Activated naive CD4-positive, alpha-beta T cell treated with anti-CD3 and anti-CD28 coated beads, Interleukin-2, amount 50 U/mL, for 16 hours (primary cell): ENCODE measurements around the gene AKAP5.

ENCODE experiments used
- DNase-seq: peaks from one replicate; pipeline ENCODE4 v3.0.0-alpha.2; 2020

The AKAP5 gene

GRCh38 chr14:64463195-64463594, 2.1 kb upstream of the AKAP5 start:
- no peak for DNase-seq

- DNase-seq: no peak
Measured at GRCh38 chr14:64463873-64464272, 1.4 kb upstream of the AKAP5 start.

- DNase-seq: no peak
Measured at GRCh38 chr14:64464651-64465050, 648 bp upstream of the AKAP5 start.

- DNase-seq: no peak
Measured at GRCh38 chr14:64465831-64466554, 694 bp downstream of the AKAP5 start.

GRCh38 chr14:64467101-64467500, 1.8 kb downstream of the AKAP5 start:
- DNase-seq: no peak

- DNase-seq: no peak
Measured at GRCh38 chr14:64467566-64467965, 2.3 kb downstream of the AKAP5 start.

- DNase-seq: no peak
Measured at GRCh38 chr14:64468451-64468850, 3.2 kb downstream of the AKAP5 start.

GRCh38 chr14:64474041-64474440, 8.7 kb downstream of the AKAP5 start:
- no peak for DNase-seq

- no peak for DNase-seq
Measured at GRCh38 chr14:64474698-64475097, 9.4 kb downstream of the AKAP5 start.

GRCh38 chr14:64475585-64476273, 10.4 kb downstream of the AKAP5 start:
- no peak for DNase-seq

GRCh38 chr14:64476438-64476837, 11.1 kb downstream of the AKAP5 start:
- DNase-seq: no peak

GRCh38 chr14:64478634-64479250, 13.4 kb downstream of the AKAP5 start:
- no peak for DNase-seq

- DNase-seq: no peak
Measured at GRCh38 chr14:64488590-64489099, 23.3 kb downstream of the AKAP5 start.

- no peak for DNase-seq
Measured at GRCh38 chr14:64491637-64492036, 26.3 kb downstream of the AKAP5 start.

- no peak for DNase-seq
Measured at GRCh38 chr14:64493455-64493854, 28.2 kb downstream of the AKAP5 start.

- no peak for DNase-seq
Measured at GRCh38 chr14:64495252-64495651, 30.0 kb downstream of the AKAP5 start.

GRCh38 chr14:64496764-64497163, 31.5 kb downstream of the AKAP5 start:
- no peak for DNase-seq

- no peak for DNase-seq
Measured at GRCh38 chr14:64500088-64500487, 34.8 kb downstream of the AKAP5 start.

- DNase-seq: no peak
Measured at GRCh38 chr14:64501411-64502171, 36.3 kb downstream of the AKAP5 start.

- DNase-seq: no peak
Measured at GRCh38 chr14:64502456-64502855, 37.2 kb downstream of the AKAP5 start.

- DNase-seq: peak; percentile 30
Measured at GRCh38 chr14:64502887-64503433, 37.7 kb downstream of the AKAP5 start.

- DNase-seq: peak; percentile 93
Measured at GRCh38 chr14:64503434-64504309, 38.4 kb downstream of the AKAP5 start, which contains the start of gene ZBTB25. Gene ZBTB25 (minus strand): TSS chr14:64503838. CDS start chr14:64490533, 13,305 bp downstream.
